ENCODE data around the gene CMSS1.

Gene CMSS1

DNA sequence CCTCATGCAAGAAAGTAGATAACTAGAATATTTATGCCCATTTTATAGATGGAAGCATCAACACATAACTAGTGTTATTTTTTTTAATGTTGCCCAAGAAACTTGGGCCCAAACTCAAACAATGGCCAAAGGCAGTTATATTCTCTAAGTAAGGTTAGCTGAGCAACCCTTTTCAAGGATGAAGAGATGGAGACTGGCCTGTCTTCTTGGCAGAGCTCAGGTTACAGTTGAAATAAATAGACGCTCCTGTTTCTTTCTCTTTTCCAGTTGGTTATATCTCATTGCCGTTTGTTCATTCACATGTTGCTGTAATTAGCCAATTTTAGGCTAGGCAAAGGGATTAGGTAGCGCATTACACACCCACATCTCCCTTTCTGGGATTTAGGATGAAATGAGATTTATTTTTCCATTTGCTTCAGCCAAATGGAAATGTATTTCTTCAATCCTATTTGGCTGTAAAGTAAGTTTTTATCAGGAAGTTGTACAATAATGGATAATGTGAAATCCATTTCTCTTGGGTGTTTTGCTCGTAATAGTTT lies 93.2 kb downstream of the CMSS1 start:
- no peak for DNase-seq

DNA sequence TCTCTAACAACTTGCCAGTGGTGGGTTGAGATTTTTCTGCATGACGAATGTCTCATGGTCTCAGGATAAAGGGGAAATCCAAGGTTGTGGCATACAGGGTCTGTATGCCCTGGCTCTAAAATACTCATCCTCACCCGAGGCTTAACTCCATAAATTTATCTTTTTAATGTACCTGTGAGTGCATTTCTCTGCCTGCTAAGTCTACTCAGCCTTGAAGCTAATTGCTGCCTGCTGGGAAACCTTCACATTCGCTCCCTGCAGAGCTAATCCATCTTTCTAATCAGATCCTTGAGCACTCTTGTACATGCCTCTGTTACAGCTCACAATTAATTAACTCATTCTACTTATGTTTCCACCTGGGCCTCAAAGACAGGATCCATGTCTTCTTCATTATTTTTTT lies 93.8 kb downstream of the CMSS1 start:
- DNase-seq = no peak

DNA sequence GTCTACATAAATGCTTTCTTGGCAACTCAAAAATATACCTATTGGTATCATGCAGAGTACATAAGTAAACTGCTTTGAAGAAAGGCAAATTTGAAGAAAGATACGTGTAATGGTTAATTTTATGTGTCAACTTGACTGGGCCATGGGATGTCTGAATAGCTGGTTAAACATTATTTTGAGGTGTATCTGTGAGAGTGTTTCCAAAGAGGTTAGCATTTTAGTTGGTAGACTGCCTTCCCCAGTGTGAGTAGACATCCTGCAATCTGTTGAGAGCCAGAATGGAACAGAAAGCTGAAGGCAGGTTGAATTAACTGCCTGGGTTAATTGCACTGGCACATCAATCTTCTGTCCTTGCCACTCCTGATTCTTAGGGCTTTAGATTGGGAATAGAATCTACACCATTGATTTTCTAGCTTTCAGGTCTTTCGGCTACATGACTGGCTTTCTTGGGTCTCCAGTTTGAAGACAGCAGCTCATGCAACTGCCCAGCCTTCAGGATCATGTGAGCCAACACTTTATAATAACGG lies 98.3 kb downstream of the CMSS1 start:
- no peak for DNase-seq

DNA sequence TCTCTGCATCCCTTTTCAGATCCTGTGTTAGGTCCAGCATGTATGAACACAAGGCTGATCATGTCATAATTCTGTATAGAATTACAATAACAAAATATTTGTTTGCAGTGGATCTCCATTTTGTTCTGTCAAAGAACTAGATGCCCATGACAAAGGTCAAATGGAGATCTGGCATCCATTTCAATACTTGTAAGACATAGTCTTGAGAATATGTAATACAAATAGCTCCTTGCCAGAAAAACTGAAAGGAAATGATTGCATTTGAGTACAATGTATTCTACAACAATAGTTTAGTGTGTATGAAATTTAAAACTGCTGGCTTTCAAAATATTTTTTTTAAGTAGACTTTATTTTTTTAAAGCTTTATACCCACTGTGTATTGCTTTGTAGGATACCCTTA lies 101.1 kb downstream of the CMSS1 start:
- DNase-seq = no peak

DNA sequence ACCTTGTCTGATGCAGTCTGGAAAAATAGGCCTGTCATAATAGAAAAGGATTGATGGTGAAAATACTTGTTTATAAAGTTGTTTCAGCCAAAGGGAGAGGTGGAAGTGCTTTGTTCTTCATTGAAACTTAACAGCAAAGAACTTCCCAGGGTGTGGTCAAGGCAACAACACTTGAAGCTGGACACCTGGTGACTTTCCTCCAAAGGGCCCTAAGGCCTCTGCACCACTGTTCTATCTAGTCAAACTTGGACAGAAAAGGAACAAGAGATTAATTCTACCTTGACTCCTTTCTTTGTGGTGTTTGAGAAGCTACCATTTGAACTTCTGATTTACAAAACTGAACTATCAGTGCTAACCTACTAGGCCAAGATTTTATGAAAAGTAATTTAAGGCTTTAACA lies 102.0 kb downstream of the CMSS1 start:
- DNase-seq = no peak

DNA sequence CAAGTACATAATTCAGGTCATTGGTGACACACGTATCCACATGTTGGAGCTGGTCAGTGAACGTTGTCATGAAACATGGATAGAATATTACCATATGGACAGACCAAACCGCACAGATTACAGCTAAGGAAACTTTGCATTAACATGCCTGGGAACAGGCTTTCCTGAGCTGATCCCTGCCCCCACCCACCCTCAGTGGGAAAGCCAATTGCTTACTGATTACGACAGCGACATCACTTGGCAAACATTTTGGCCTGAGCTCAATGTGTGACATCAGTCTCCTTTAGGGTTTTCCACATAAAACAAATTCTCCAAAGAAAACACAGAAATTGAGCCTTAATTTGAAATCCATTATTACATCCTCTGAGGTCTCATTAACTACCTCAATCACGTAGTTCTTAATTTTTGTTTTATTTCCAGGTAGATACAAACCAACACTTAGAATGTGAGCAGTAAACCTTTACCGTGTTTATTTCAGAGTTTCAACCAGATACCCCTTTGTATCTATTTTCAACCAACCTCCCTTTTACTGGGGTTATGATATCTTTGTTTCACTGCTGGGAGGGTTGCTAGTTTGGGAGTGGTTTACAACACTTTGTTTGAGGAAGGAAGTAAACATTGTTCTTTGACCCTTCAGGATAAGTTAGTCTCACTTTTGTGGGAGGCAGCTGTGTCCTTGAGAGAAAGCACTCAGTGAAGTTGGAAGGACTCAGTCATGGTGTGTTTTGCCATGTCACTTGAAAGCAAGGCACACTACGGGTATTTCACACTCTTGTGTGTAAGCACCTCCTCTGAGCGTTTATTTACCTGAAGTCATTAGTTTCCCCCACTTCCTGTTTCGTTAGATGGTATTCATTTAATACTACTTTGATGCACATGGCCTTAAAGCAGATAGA lies 103.1 kb downstream of the CMSS1 start:
- DNase-seq = no peak

DNA sequence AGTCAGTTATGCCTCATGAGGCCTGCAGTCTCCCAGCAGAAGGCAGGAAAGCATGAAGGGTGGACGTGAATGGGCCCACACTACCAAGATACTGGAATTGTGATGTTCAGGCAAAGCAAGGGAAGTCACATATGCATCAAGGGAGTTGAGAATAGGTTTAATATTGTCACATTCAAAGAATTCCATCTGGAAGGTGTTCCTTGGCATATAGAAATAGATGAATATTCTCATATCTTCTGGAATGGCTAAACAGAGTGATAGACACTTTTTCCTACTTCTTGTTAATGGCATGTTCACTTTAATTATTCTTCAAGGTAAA lies 103.7 kb downstream of the CMSS1 start:
- no peak for DNase-seq

DNA sequence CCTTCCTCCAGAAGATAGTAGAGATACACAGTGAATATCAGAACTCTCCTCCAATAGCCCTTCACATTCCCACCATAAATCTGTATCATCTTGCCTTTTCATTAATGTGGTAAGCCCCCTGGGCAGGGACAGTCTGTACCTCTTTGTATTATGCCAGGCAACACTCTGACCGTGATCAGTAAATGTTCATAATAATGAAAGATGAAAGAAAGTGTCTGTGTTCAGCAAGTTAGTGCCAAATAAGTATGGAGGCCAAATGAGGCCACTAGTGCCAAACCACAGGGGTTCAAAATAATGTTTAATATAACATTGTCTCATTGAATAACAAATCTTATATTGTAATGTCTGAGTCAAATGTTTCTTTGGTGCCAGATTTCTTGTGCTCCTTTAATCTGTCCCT lies 104.3 kb downstream of the CMSS1 start:
- no peak for DNase-seq

DNA sequence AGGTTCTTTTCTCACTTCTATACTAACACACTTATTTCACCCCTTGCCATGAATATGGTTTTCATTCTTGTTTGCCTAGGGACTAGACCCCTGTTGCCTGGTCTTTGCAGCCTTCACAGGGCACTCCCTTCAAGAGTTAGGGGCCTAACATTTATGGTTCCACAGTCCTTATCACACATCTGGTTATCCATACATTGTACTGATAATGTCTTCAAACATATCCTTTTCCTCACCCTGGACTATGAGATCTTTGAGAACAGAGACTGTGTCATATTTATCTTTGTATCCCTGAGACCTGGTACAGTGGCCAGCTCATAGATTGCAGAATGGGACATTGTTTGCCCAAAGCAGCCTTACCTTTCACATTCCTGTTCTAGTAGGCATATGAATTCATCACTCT lies 106.2 kb downstream of the CMSS1 start:
- DNase-seq = no peak

DNA sequence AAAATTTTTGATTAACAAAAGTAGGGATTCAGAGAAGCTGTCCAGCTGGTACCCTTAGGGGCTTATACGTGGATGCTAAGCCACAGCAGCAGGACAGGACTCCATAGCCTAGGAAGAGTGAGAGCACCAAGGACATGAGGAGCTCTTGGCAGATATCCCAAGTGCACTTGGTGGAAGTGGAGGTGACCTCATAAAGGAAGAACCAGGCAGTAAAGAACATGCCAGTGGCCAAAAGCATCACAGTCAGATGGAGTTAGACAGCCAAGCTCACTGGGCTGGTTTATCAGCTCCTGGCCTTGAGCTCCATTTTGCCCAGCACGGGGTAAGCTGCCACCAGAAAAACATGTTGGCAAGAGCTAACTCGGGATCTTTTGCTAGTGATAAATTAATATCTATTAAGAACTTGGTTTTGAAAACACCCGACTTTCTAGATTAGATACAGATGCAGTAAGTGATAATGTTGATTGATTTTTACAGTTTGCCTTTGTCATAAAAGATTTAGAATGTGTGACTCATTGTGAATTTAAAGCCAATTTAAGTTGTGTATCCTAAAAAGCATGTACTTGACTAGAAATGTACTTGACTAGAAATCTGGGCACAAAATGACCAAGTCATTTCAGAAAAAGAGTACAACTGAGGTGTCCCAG lies 108.0 kb downstream of the CMSS1 start:
- no peak for DNase-seq

DNA sequence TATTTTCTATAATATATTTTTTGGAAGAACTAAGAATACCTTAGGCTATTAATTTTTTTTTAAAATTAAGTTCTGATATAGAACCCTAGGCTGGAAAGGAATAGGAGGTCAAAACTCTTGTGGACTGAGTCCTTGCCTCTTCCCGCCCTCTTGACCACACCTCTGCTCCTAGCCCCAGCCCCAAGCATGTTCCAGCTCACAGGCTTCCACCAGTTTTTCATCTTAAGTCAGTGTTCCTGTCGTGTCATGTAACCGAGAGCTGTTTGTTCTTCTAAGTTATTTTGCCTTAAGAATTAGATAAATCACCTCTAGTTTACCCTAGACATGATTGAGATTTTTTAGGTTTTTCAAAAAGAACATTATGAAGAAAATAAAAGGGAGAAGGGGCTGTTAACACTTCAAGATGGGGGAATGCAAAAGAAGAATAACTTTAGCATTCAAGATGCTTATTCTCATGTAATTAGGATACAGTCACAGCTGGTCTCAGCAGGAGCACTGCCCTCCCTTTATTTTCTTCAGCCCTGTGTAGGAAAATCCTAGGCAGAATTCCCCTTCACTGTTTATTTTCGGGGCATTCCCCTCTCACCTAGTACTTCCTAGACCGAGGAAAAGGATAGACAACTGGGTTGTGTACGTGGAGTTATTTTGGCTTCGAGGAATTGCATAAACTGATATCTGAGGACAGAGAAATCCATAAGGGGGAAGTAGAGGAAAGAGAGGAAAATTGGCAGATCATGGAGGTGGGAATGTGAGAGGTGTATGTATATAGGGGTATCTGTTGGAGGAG lies 110.2 kb downstream of the CMSS1 start:
- no peak for DNase-seq

DNA sequence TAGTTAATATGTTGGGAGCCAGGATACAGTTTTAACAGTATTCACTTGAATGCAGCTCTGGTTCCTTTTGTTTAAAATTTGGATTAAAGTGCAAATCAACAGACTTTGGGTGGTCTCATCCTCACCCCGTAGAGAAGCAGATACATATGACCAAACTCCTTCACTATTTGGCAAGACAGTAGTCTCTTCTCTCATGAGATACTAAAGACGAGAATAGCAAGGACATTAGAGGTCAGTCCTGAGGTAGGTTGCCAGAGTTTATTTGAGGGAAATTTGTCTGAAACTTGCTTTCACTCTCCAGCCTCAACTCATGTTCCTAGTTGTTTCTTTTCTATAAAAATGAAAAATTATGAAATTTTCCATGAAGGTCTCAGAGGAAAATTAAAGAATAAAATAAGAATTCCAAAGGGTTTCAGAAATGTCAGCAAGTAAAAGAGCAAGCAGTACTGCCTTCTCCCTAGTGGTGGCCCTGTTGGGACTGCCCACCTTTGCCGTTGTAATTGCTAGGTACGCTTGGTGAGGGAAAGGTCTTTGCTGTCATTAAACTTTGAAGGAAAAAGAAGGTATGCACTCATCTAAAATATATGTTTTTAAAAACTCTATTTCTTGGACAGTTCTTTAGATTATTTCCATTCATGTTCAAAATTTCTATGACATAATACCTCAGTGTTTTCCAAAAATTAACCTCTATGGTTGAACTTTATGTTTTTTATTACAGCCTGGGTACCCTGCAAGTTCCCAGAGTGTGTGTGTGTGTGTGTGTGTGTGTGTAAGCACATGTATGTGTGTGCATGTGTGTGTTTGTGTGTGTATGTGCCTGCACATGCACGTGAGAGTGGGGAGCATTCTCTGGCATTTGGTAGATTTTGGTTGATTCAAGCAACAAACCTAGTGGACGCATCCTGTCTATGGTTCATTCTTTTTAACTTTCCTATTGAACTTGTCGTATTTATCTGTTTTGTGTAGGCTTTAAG lies 111.4 kb downstream of the CMSS1 start:
- no peak for DNase-seq

DNA sequence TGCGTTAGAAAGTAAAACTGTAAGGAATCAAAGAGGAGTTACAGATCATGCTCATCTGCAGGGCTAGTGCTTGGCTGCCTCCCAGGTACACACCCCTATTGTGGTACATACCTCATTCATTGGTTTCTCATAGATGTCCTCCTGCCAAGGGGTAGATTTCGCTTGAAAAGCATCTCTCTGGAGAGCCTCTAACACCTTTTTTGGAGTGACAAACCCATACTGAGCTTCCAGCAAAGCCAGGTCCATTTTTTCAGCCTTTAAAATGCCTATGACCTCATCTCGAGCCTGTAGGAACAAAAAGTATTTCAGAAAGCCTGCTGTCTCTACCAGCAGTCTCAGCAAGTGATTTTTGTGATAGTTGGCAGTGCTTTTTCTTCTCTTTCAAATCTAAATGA lies 112.1 kb downstream of the CMSS1 start:
- no peak for DNase-seq

DNA sequence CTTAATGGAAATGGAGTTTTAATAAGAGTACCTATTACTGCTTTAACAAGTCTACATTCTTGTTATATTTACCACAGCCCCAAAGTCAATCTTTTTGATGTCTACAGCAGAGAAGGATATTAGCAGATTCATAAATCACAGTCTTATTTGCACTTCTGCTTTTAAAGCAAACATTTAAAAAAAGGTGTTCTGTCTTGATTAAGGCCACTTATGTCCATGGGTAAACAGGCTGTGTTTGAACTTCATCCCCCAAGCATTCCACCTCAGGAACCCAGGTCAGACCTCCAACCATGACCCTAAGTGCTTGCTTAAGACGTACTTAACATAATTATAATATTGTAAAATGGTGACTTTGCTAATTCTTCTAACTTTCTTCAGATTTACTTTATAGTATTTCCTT lies 113.4 kb downstream of the CMSS1 start:
- DNase-seq = no peak

DNA sequence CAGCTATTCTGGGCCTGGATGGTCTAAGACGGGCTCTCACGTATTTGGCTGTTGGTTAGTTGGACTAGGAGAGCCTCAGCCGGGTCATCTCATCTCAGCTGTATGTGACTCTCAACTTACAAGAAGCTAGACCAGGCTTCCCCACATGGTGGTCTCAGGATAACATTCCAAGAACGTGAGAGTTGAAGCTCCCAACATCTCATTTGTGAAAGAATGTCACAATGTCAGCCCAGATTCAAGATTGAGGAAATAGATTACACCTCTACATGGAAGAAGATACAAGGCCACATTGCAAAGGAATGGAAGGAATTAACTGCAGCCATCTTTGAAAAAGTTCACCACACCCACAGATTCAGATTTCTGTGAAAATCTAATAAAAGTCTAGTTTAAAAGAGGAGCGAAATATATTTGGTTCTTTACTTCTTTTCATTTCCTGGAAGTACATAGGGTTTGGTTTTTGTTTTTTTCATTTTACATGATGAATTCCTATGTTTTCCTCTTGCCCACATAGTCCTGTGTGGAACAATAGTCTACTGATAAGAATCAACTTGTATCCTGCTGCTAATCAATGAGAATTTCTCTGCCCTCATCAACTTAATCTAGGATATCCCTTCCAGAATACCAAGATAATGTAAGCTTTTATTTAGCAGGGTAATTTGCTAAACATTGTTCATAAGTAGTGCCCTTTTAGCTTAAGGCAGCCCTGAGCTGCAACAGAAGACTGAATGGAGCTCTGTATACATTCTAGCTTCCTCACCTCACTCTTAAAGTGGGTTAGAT lies 116.5 kb downstream of the CMSS1 start:
- no peak for DNase-seq

DNA sequence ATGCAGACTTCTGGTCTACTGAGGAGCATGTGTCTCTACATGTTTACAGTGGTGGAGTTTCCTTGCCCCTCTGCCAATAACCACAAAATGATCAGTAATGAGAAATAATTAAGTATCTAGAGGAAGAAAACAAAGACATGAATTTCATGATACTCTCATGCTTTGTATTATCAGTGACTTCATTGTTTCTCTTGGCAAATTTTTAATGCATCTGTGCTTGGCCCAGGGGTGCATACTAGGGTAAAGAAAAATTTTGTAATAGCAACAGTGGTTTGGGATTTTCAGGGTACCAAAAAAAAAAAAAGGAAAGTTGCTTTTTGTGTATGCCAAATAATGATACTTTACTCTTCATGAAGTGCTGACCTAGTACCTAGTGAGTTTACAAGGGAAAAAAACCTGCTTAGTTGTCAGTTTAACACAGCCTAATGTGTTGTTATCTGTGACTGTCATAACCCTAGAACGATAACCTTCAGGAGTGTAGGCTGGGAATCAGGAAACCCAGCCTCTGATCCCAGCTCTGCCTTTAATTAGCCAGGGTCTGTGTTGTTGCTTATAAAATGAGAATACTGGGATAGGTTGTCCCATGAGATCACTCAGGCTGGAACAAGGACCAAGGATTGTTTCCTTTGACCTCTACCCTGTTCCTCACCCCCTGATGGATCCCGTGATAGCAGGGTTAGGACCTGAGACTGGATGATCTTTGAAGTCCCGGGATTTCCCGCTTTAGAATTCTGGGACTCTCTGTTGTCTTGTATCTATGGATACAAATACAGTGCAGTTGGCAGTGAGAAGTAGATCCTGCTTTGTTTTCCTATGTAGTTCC lies 117.5 kb downstream of the CMSS1 start:
- no peak for DNase-seq

DNA sequence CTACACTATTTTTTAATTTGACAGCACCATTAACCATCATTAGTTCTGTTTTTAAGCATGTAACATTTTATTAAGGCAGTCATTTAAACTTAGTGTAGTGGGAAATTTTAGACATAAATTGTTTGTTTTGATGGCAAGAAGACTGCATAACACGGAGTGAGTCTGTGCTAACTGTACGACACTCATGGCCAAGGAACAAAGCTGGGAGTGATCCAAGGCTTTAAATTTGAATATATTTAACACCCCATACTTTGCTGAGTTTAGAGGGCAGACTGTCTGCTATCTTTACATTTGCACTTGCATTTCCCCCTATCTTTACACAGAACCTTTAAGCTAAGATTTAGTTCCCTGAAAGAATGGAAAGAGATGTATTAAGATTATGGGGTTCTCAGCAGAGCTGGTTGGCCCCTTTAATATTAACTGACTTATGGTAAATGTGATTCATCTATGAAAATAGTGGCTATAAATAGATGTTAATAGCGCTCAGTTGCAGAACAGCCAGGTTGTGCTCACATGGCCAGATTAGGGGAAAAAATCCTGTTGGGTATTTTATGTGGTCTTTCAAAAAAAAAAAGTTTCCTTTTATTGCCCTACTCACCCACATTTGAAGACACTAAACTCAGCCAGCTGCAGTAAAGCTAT lies 120.7 kb downstream of the CMSS1 start:
- no peak for DNase-seq

DNA sequence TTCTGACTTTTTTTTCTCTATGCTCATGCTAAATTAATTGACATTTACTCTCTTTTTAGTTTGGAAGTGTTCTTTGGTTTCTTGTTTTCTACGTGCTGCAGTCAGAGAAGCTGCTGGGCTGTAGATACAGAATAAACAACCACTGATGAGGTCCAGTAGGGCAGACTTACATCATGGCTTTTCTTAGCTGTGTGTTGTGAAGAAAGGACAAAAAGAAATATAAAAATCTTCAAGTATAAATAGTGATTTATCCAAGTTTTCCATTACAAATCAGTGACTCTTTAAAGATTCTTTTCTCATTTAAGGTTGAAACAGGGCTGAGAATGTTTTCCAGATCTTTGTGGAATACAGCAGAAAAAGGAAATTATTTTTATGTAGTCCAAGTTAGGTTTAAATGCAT lies 122.2 kb downstream of the CMSS1 start:
- DNase-seq = no peak

DNA sequence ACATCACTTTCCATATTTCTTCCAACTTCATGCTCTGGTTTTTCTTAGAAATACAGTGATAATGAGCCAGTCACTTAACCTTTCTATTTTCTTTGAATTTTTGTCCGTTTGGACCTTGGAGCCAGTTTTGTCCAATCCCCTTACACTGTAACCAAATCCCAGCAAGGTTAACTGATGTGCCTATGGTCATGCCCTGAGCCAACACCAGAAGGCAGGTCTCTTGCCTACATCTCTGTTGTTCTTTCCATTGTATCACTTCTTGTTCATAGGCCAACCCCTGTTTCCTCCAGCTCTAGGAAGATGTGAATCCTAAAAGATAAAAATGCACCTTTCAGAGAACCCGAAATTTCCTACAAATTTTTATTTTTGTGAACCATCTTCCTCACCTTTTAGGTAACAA lies 122.7 kb downstream of the CMSS1 start:
- no peak for DNase-seq

DNA sequence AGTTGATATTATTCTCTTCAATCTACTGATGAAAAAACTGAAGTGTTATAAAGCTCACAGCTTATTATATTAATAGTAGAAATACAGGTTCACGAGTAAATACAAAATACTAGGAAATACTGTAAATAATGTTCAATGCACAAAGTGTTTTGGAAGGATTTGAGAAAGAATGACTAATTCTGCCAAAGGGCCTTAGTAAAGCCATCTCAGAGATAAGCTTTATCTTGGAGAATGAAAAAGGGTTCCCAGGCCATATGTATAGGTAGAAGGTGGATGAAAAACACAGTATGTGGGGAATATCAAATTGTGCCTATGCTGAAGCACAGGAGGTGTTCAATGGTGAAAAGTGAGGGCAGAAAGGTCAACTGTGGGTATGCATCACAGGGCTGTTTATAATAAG lies 123.5 kb downstream of the CMSS1 start:
- DNase-seq = no peak
